ENCODE data around the gene ANO1.

ANO1 gene

GRCh38 chr11:70092959-70093715, 15.0 kb downstream of the ANO1 start:
- H3K9me3 ChIP-seq (ENCODE audit: insufficient read depth, low read depth, low read length) = peaks cover 3% of the 10 kb centered on the region
- no peak overlapping the region for H3K18ac ChIP-seq (ENCODE audit: low read length)
- no peak for DNase-seq
- H2AK5ac ChIP-seq (ENCODE audit: low read length) = no peak overlapping the region
- H3K9ac ChIP-seq (ENCODE audit: low read length) = no peak overlapping the region
- no peak overlapping the region for H3K27ac ChIP-seq (ENCODE audit: low read depth, low read length)
- H3K79me1 ChIP-seq (ENCODE audit: low read length) = no peaks in the 10 kb centered on the region
- no peak overlapping the region for H4K91ac ChIP-seq (ENCODE audit: low read depth, low read length)
- H3K79me2 ChIP-seq (ENCODE audit: control insufficient read depth, insufficient read depth, low read length, poor library complexity) = no peaks in the 10 kb centered on the region
- no peak overlapping the region for H2BK12ac ChIP-seq (ENCODE audit: low read length)
- no peak overlapping the region for H3K23ac ChIP-seq (ENCODE audit: low read length)
- no peak overlapping the region for H2BK5ac ChIP-seq (ENCODE audit: low read depth, low read length, poor library complexity)
- no peak overlapping the region for H3K4me3 ChIP-seq (ENCODE audit: low read depth, low read length)
- no peaks in the 10 kb centered on the region for H3K27me3 ChIP-seq (ENCODE audit: insufficient read depth, low read length)
- H2BK120ac ChIP-seq (ENCODE audit: insufficient read depth, low read length, poor library complexity) = no peak overlapping the region
- H2AFZ ChIP-seq (ENCODE audit: insufficient read depth, low read length, poor library complexity) = no peak overlapping the region
- no peaks in the 10 kb centered on the region for H3K36me3 ChIP-seq (ENCODE audit: control insufficient read depth in 1 of 2, insufficient read depth in 2 of 2, low read length in 2 of 2)
- no peak overlapping the region for H4K8ac ChIP-seq (ENCODE audit: low read depth, low read length)
- no peak overlapping the region for H4K12ac ChIP-seq (ENCODE audit: low read depth, low read length)
- H3K14ac ChIP-seq (ENCODE audit: low read length) = no peak overlapping the region
- no peaks in the 10 kb centered on the region for H3K4me1 ChIP-seq (ENCODE audit: control insufficient read depth in 1 of 2, insufficient read depth in 2 of 2, low read length in 2 of 2)
- H3K4ac ChIP-seq (ENCODE audit: low read depth, low read length) = no peak overlapping the region
- no CpG with 5 or more reads among the region's 8 CpGs for WGBS (ENCODE audit: extremely low coverage, insufficient coverage, insufficient read length)
- H3K4me2 ChIP-seq (ENCODE audit: low read length) = no peak overlapping the region

- no peak for DNase-seq
- no peak overlapping the region for H3K27ac ChIP-seq (ENCODE audit: low read depth, low read length)
- H4K12ac ChIP-seq (ENCODE audit: low read depth, low read length) = no peak overlapping the region
- no peak overlapping the region for H2AK5ac ChIP-seq (ENCODE audit: low read length)
- H3K9me3 ChIP-seq (ENCODE audit: insufficient read depth, low read depth, low read length) = peaks cover 5% of the 10 kb centered on the region
- H2BK5ac ChIP-seq (ENCODE audit: low read depth, low read length, poor library complexity) = no peak overlapping the region
- H2AFZ ChIP-seq (ENCODE audit: insufficient read depth, low read length, poor library complexity) = no peak overlapping the region
- H3K79me1 ChIP-seq (ENCODE audit: low read length) = no peaks in the 10 kb centered on the region
- no peak overlapping the region for H2BK120ac ChIP-seq (ENCODE audit: insufficient read depth, low read length, poor library complexity)
- H4K8ac ChIP-seq (ENCODE audit: low read depth, low read length) = no peak overlapping the region
- H3K4ac ChIP-seq (ENCODE audit: low read depth, low read length) = no peak overlapping the region
- H3K36me3 ChIP-seq (ENCODE audit: control insufficient read depth in 1 of 2, insufficient read depth in 2 of 2, low read length in 2 of 2) = no peaks in the 10 kb centered on the region
- H3K79me2 ChIP-seq (ENCODE audit: control insufficient read depth, insufficient read depth, low read length, poor library complexity) = no peaks in the 10 kb centered on the region
- H3K14ac ChIP-seq (ENCODE audit: low read length) = no peak overlapping the region
- no CpG with 5 or more reads among the region's 13 CpGs for WGBS (ENCODE audit: extremely low coverage, insufficient coverage, insufficient read length)
- H3K27me3 ChIP-seq (ENCODE audit: insufficient read depth, low read length) = peaks cover 2% of the 10 kb centered on the region
- H3K18ac ChIP-seq (ENCODE audit: low read length) = no peak overlapping the region
- H3K4me1 ChIP-seq (ENCODE audit: control insufficient read depth in 1 of 2, insufficient read depth in 2 of 2, low read length in 2 of 2) = no peaks in the 10 kb centered on the region
- H3K4me2 ChIP-seq (ENCODE audit: low read length) = no peak overlapping the region
- H4K91ac ChIP-seq (ENCODE audit: low read depth, low read length) = no peak overlapping the region
- H3K4me3 ChIP-seq (ENCODE audit: low read depth, low read length) = no peak overlapping the region
- no peak overlapping the region for H2BK12ac ChIP-seq (ENCODE audit: low read length)
- no peak overlapping the region for H3K23ac ChIP-seq (ENCODE audit: low read length)
- H3K9ac ChIP-seq (ENCODE audit: low read length) = no peak overlapping the region
These were observed 17.6 kb downstream of the ANO1 start for GRCh38 chr11:70095541-70096252.

- H3K27me3 ChIP-seq (ENCODE audit: insufficient read depth, low read length) = peaks cover 2% of the 10 kb centered on the region
- H3K18ac ChIP-seq (ENCODE audit: low read length) = no peak overlapping the region
- no peak overlapping the region for H3K4me2 ChIP-seq (ENCODE audit: low read length)
- DNase-seq = no peak
- H2BK120ac ChIP-seq (ENCODE audit: insufficient read depth, low read length, poor library complexity) = no peak overlapping the region
- no peak overlapping the region for H2BK5ac ChIP-seq (ENCODE audit: low read depth, low read length, poor library complexity)
- H3K23ac ChIP-seq (ENCODE audit: low read length) = no peak overlapping the region
- H2AK5ac ChIP-seq (ENCODE audit: low read length) = no peak overlapping the region
- no peak overlapping the region for H3K14ac ChIP-seq (ENCODE audit: low read length)
- H3K4ac ChIP-seq (ENCODE audit: low read depth, low read length) = no peak overlapping the region
- H3K27ac ChIP-seq (ENCODE audit: low read depth, low read length) = no peak overlapping the region
- no peaks in the 10 kb centered on the region for H3K36me3 ChIP-seq (ENCODE audit: control insufficient read depth in 1 of 2, insufficient read depth in 2 of 2, low read length in 2 of 2)
- H3K9ac ChIP-seq (ENCODE audit: low read length) = no peak overlapping the region
- H2BK12ac ChIP-seq (ENCODE audit: low read length) = no peak overlapping the region
- no peaks in the 10 kb centered on the region for H3K4me1 ChIP-seq (ENCODE audit: control insufficient read depth in 1 of 2, insufficient read depth in 2 of 2, low read length in 2 of 2)
- no peak overlapping the region for H4K8ac ChIP-seq (ENCODE audit: low read depth, low read length)
- no peak overlapping the region for H2AFZ ChIP-seq (ENCODE audit: insufficient read depth, low read length, poor library complexity)
- H3K9me3 ChIP-seq (ENCODE audit: insufficient read depth, low read depth, low read length) = peaks cover 4% of the 10 kb centered on the region
- no peaks in the 10 kb centered on the region for H3K79me2 ChIP-seq (ENCODE audit: control insufficient read depth, insufficient read depth, low read length, poor library complexity)
- H3K4me3 ChIP-seq (ENCODE audit: low read depth, low read length) = no peak overlapping the region
- no peak overlapping the region for H4K91ac ChIP-seq (ENCODE audit: low read depth, low read length)
- H3K79me1 ChIP-seq (ENCODE audit: low read length) = no peaks in the 10 kb centered on the region
- no peak overlapping the region for H4K12ac ChIP-seq (ENCODE audit: low read depth, low read length)
- no CpG with 5 or more reads among the region's 23 CpGs for WGBS (ENCODE audit: extremely low coverage, insufficient coverage, insufficient read length)
These were observed 19.9 kb downstream of the ANO1 start for GRCh38 chr11:70097783-70098563.

- Histone ChIP-seq H3K4me1 (ENCODE audit: control insufficient read depth in 1 of 2, insufficient read depth in 2 of 2, low read length in 2 of 2) (no peaks in the 10 kb centered on the region), H2AFZ (ENCODE audit: insufficient read depth, low read length, poor library complexity) (no peak overlapping the region), H3K79me1 (ENCODE audit: low read length) (no peaks in the 10 kb centered on the region), H2BK120ac (ENCODE audit: insufficient read depth, low read length, poor library complexity) (no peak overlapping the region), H3K27me3 (ENCODE audit: insufficient read depth, low read length) (peaks cover 2% of the 10 kb centered on the region), H3K9me3 (ENCODE audit: insufficient read depth, low read depth, low read length) (peaks cover 4% of the 10 kb centered on the region), H3K79me2 (ENCODE audit: control insufficient read depth, insufficient read depth, low read length, poor library complexity) (no peaks in the 10 kb centered on the region), H3K9ac (ENCODE audit: low read length) (no peak overlapping the region), H2BK5ac (ENCODE audit: low read depth, low read length, poor library complexity) (no peak overlapping the region), H4K8ac (ENCODE audit: low read depth, low read length) (no peak overlapping the region), H3K14ac (ENCODE audit: low read length) (no peak overlapping the region), H3K23ac (ENCODE audit: low read length) (no peak overlapping the region), H3K18ac (ENCODE audit: low read length) (no peak overlapping the region), H3K4ac (ENCODE audit: low read depth, low read length) (no peak overlapping the region), H3K27ac (ENCODE audit: low read depth, low read length) (no peak overlapping the region), H3K4me2 (ENCODE audit: low read length) (no peak overlapping the region), H3K4me3 (ENCODE audit: low read depth, low read length) (no peak overlapping the region), H2AK5ac (ENCODE audit: low read length) (no peak overlapping the region), H4K91ac (ENCODE audit: low read depth, low read length) (no peak overlapping the region), H2BK12ac (ENCODE audit: low read length) (no peak overlapping the region), H3K36me3 (ENCODE audit: control insufficient read depth in 1 of 2, insufficient read depth in 2 of 2, low read length in 2 of 2) (no peaks in the 10 kb centered on the region), H4K12ac (ENCODE audit: low read depth, low read length) (no peak overlapping the region)
- no peak for DNase-seq
- WGBS (ENCODE audit: extremely low coverage, insufficient coverage, insufficient read length) = no CpG with 5 or more reads among the region's 12 CpGs
These were observed 20.8 kb downstream of the ANO1 start for GRCh38 chr11:70098936-70099335.

All from trophoblast cell (in vitro differentiated cells and primary cell).